ENCODE data around the gene TBC1D22A. TPM values are rescaled to one million over a fixed set of nuclear protein-coding genes. Genes with fewer than 3 reads are reported as not detected.

The TBC1D22A gene
- total and polyA plus RNA-seq, 10 of the 15 experiments (the other 5 are each of a cell fraction or from before 2014, with no cell fraction given) = 0.63 to 44.7 (median 27.4) TPM

DNA sequence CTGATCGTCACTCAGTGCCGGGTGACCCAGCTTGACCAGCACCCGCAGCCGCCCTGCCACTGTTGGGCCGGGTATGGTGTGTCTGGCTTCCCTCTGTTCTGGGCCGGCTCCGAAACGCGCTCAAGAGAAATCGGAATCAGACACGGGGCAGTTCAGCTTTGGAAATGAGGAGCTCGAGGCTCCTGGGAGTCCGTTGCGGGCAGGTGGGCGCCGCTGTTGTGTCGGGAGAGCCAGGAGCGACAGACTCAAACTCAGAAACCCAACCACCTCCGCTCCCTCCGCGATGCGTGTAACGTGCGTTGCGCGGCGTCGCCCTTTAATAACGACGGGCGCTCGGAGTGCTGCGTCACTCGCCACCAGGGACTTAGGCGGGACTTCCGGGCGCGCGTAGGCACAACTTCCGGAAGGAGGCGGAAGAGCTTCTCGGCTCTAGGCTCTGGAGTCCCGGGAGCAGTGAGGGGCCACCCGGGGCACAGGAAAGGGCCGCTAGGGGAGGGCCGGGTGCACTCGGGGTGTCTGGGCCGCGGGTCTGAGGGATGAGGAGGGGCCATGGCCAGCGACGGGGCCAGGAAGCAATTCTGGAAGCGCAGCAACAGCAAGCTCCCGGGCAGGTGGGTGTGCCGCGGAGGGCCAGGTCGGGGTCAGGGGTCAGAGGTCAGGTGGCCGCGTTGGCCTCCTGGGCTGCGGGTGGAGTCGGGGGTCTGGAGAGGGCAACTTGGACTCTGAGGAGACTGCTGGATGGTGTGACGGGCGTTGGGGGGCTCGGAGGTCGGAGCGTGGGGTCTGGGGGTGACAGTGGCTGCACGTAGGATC, at the start of gene TBC1D22A (continued):
- TF ChIP-seq, protein P1, sequence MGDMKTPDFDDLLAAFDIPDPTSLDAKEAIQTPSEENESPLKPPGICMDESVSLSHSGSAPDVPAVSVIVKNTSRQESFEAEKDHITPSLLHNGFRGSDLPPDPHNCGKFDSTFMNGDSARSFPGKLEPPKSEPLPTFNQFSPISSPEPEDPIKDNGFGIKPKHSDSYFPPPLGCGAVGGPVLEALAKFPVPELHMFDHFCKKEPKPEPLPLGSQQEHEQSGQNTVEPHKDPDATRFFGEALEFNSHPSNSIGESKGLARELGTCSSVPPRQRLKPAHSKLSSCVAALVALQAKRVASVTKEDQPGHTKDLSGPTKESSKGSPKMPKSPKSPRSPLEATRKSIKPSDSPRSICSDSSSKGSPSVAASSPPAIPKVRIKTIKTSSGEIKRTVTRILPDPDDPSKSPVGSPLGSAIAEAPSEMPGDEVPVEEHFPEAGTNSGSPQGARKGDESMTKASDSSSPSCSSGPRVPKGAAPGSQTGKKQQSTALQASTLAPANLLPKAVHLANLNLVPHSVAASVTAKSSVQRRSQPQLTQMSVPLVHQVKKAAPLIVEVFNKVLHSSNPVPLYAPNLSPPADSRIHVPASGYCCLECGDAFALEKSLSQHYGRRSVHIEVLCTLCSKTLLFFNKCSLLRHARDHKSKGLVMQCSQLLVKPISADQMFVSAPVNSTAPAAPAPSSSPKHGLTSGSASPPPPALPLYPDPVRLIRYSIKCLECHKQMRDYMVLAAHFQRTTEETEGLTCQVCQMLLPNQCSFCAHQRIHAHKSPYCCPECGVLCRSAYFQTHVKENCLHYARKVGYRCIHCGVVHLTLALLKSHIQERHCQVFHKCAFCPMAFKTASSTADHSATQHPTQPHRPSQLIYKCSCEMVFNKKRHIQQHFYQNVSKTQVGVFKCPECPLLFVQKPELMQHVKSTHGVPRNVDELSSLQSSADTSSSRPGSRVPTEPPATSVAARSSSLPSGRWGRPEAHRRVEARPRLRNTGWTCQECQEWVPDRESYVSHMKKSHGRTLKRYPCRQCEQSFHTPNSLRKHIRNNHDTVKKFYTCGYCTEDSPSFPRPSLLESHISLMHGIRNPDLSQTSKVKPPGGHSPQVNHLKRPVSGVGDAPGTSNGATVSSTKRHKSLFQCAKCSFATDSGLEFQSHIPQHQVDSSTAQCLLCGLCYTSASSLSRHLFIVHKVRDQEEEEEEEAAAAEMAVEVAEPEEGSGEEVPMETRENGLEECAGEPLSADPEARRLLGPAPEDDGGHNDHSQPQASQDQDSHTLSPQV (IDR thresholded peaks at IDR 0.05) = no peak
- TF ChIP-seq SKIL (IDR thresholded peaks at IDR 0.05; ENCODE audit: low read depth, poor library complexity, severe bottlenecking) (no peak), EZH2 (IDR thresholded peaks at IDR 0.05; ENCODE audit: borderline replicate concordance, control insufficient read depth, low read depth, low read length) (no peak), ASH2L (IDR thresholded peaks at IDR 0.05; ENCODE audit: borderline replicate concordance, low read depth) (peak; percentile 50; the same call in 1 of the 2 replicates), MYB (IDR thresholded peaks at IDR 0.05; ENCODE audit: borderline replicate concordance, low read depth, low read length) (no peak), NFYB (IDR thresholded peaks at IDR 0.05; ENCODE audit: insufficient read depth, low read depth, low read length) (no peak), IRF3 (IDR thresholded peaks at IDR 0.05) (no peak), CBX3 (IDR thresholded peaks at IDR 0.05; ENCODE audit: borderline replicate concordance, low read depth) (no peak), CREB1 (IDR thresholded peaks at IDR 0.05; ENCODE audit: low read depth) (peak; percentile 99), MXI1 (IDR thresholded peaks at IDR 0.05; ENCODE audit: low read depth, low read length) (peak; percentile 98), CHD2 (IDR thresholded peaks at IDR 0.05; ENCODE audit: borderline replicate concordance, low read depth, low read length) (peak; percentile 74; the same call in 1 of the 2 replicates), RAD51 (IDR thresholded peaks at IDR 0.05) (no peak), TCF12 (IDR thresholded peaks at IDR 0.05; ENCODE audit: low read depth, low read length) (peak; percentile 43; the same call in 1 of the 2 replicates), BMI1 (IDR thresholded peaks at IDR 0.05; ENCODE audit: borderline replicate concordance) (no peak), BCLAF1 (IDR thresholded peaks at IDR 0.05) (no peak), STAT3 (IDR thresholded peaks at IDR 0.05; ENCODE audit: low read depth, low read length) (no peak)
- TF ChIP-seq, protein P2, sequence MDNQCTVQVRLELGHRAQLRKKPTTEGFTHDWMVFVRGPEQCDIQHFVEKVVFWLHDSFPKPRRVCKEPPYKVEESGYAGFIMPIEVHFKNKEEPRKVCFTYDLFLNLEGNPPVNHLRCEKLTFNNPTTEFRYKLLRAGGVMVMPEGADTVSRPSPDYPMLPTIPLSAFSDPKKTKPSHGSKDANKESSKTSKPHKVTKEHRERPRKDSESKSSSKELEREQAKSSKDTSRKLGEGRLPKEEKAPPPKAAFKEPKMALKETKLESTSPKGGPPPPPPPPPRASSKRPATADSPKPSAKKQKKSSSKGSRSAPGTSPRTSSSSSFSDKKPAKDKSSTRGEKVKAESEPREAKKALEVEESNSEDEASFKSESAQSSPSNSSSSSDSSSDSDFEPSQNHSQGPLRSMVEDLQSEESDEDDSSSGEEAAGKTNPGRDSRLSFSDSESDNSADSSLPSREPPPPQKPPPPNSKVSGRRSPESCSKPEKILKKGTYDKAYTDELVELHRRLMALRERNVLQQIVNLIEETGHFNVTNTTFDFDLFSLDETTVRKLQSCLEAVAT (IDR thresholded peaks at IDR 0.05) = no peak

Measured in GM12878 (cell line).